Parathyroid adenoma (tissue), 2 donors: ENCODE results near the gene RIN3.

Source experiments
- H2AFZ ChIP-seq: fragments of 300-600 bp; sonication (generic); one replicate; pipeline ENCODE4 v1.7.0; 2017; ENCODE audit warnings: antibody characterized with exemption, mild to moderate bottlenecking
- H3K27ac ChIP-seq: fragments of 300-600 bp; sonication (generic); one replicate; pipeline ENCODE4 v1.7.0; 2017
- H3K27me3 ChIP-seq: fragments of 300-600 bp; sonication (generic); one replicate; pipeline ENCODE4 v1.7.0; 2017; ENCODE audit warnings: low read length; ENCODE audit not compliant: control insufficient read depth, insufficient read depth
- H3K36me3 ChIP-seq: fragments of 300-600 bp; sonication (generic); one replicate; pipeline ENCODE4 v1.7.0; 2017; ENCODE audit warnings: low read length; ENCODE audit not compliant: control insufficient read depth, insufficient read depth
- H3K4me1 ChIP-seq: fragments of 300-600 bp; sonication (generic); one replicate; pipeline ENCODE4 v1.7.0; 2017; ENCODE audit warnings: control low read depth
- H3K4me2 ChIP-seq: fragments of 300-600 bp; sonication (generic); one replicate; pipeline ENCODE4 v1.7.0; 2017; ENCODE audit warnings: low read length
- H3K4me3 ChIP-seq: fragments of 300-600 bp; sonication (generic); one replicate; pipeline ENCODE4 v1.7.0; 2017; ENCODE audit warnings: low read depth, low read length
- H3K79me2 ChIP-seq: fragments of 300-600 bp; sonication (generic); one replicate; pipeline ENCODE4 v1.7.0; 2017; ENCODE audit warnings: control low read depth
- H3K9ac ChIP-seq: fragments of 300-600 bp; sonication (generic); one replicate; pipeline ENCODE4 v1.7.0; 2017; ENCODE audit warnings: mild to moderate bottlenecking
- H3K9me3 ChIP-seq: fragments of 300-600 bp; sonication (generic); one replicate; pipeline ENCODE4 v1.7.0; 2017; ENCODE audit warnings: low read length; ENCODE audit not compliant: control insufficient read depth
- CTCF ChIP-seq: fragments of 300-600 bp; sonication (generic); IDR thresholded peaks from one replicate; pipeline ENCODE4 v1.7.0; 2017; ENCODE audit warnings: antibody characterized with exemption, mild to moderate bottlenecking
- donor health status: primary hyperparathyroidism.

Gene RIN3

GRCh38 chr14:92646952-92647796, 133.6 kb downstream of the RIN3 start:
- no peak for TF ChIP-seq CTCF
- H3K27ac ChIP-seq, result no peak overlapping the region
- H3K4me3 ChIP-seq, result no peak overlapping the region
- H3K4me1 ChIP-seq, result no peaks in the 10 kb centered on the region
- H3K4me2 ChIP-seq, result no peak overlapping the region
- no peak overlapping the region for H3K9ac ChIP-seq
- no peaks in the 10 kb centered on the region for H3K9me3 ChIP-seq
- no peaks in the 10 kb centered on the region for H3K36me3 ChIP-seq
- H3K79me2 ChIP-seq, result no peaks in the 10 kb centered on the region
- no peak overlapping the region for H2AFZ ChIP-seq
- no peaks in the 10 kb centered on the region for H3K27me3 ChIP-seq

- Histone ChIP-seq H3K9ac (no peak overlapping the region), H2AFZ (no peak overlapping the region), H3K4me3 (no peak overlapping the region), H3K9me3 (no peaks in the 10 kb centered on the region), H3K27me3 (no peaks in the 10 kb centered on the region), H3K79me2 (no peaks in the 10 kb centered on the region), H3K27ac (no peak overlapping the region), H3K4me2 (no peak overlapping the region), H3K4me1 (no peaks in the 10 kb centered on the region), H3K36me3 (no peaks in the 10 kb centered on the region)
- no peak for TF ChIP-seq CTCF
Measured at GRCh38 chr14:92647797-92648279, 134.3 kb downstream of the RIN3 start.

- no peak overlapping the region for H3K4me2 ChIP-seq
- no peaks in the 10 kb centered on the region for H3K36me3 ChIP-seq
- no peak for TF ChIP-seq CTCF
- no peaks in the 10 kb centered on the region for H3K27me3 ChIP-seq
- H3K9ac ChIP-seq, result no peak overlapping the region
- H2AFZ ChIP-seq, result no peak overlapping the region
- no peak overlapping the region for H3K27ac ChIP-seq
- no peak overlapping the region for H3K4me3 ChIP-seq
- no peaks in the 10 kb centered on the region for H3K9me3 ChIP-seq
- H3K4me1 ChIP-seq, result no peaks in the 10 kb centered on the region
- no peaks in the 10 kb centered on the region for H3K79me2 ChIP-seq
Measured at GRCh38 chr14:92649066-92649465, 135.5 kb downstream of the RIN3 start.

GRCh38 chr14:92649934-92650545, 136.5 kb downstream of the RIN3 start:
- no peak overlapping the region for H3K9ac ChIP-seq
- H3K36me3 ChIP-seq, result no peaks in the 10 kb centered on the region

More at GRCh38 chr14:92649934-92650545, 136.5 kb downstream of the RIN3 start:
- H3K9me3 ChIP-seq, result no peaks in the 10 kb centered on the region
- no peaks in the 10 kb centered on the region for H3K79me2 ChIP-seq
- no peak overlapping the region for H3K27ac ChIP-seq
- no peak overlapping the region for H3K4me3 ChIP-seq
- H2AFZ ChIP-seq, result no peak overlapping the region
- H3K4me1 ChIP-seq, result no peaks in the 10 kb centered on the region
- TF ChIP-seq CTCF, result no peak
- no peak overlapping the region for H3K4me2 ChIP-seq
- H3K27me3 ChIP-seq, result no peaks in the 10 kb centered on the region
